H1 (cell line): ENCODE data around the gene TNFAIP2. TPM values are rescaled to one million over a fixed set of nuclear protein-coding genes. Genes with fewer than 3 reads are reported as not detected.

ENCODE experiments used
- HDAC2 ChIP-seq, 2 experiments: fragments of 300-600 bp in 1 of 2; sonication (generic) in 1 of 2; IDR thresholded peaks; 2 replicates each; pipeline ENCODE4 v1.6.1; 2011 to 2012; ENCODE audit warnings: low read depth in 2 of 2, low read length in 2 of 2, mild to moderate bottlenecking in 2 of 2, moderate library complexity in 2 of 2, borderline replicate concordance in 1 of 2, inconsistent platforms in 1 of 2
- RAD21 ChIP-seq, 2 experiments: IDR thresholded peaks in 1 of 2; conservative IDR thresholded peaks in 1 of 2; 2 replicates each; pipeline ENCODE4 v1.6.1; 2011; ENCODE audit warnings: low read depth in 2 of 2, low read length in 2 of 2, improper control_type of control experiment in 1 of 2, inconsistent platforms in 1 of 2, mild to moderate bottlenecking in 1 of 2, moderate library complexity in 1 of 2
- polyA plus RNA-seq, 7 experiments: library from polyadenylated mRNA; depleted of rRNA in 3 of 7; stranded (reverse) in 5 of 7; unstranded in 2 of 7; fragments of >200 nt in 5 of 7; fragments of 200-250 nt in 2 of 7; gene quantifications; 1 replicate in 5 of 7; 2 replicates in 1 of 7; 4 replicates in 1 of 7; pipeline versions ENCODE4 v1.2.1 to v1.2.3, GENCODE V29; 2011 to 2013; ENCODE audit warnings: missing spikeins in 2 of 7, mixed read lengths in 2 of 7
- total RNA-seq: library from RNA; stranded (reverse); fragmentation: NEBNext Ultra II Directional; extraction: Animal tissue kit (Norgen Biotek cat#: 25700); gene quantifications from 2 replicates; pipeline ENCODE4 v1.2.1, GENCODE V29; 2021
- TF ChIP-seq, protein P1 (sequence below): IDR thresholded peaks from 2 replicates; pipeline ENCODE4 v1.6.1; 2012; ENCODE audit warnings: inconsistent platforms

Gene TNFAIP2
- total and polyA plus RNA-seq, 2 of the 8 experiments (the other 6 are each of a cell fraction or from before 2014, with no cell fraction given): 28.3 to 34.5 TPM

DNA sequence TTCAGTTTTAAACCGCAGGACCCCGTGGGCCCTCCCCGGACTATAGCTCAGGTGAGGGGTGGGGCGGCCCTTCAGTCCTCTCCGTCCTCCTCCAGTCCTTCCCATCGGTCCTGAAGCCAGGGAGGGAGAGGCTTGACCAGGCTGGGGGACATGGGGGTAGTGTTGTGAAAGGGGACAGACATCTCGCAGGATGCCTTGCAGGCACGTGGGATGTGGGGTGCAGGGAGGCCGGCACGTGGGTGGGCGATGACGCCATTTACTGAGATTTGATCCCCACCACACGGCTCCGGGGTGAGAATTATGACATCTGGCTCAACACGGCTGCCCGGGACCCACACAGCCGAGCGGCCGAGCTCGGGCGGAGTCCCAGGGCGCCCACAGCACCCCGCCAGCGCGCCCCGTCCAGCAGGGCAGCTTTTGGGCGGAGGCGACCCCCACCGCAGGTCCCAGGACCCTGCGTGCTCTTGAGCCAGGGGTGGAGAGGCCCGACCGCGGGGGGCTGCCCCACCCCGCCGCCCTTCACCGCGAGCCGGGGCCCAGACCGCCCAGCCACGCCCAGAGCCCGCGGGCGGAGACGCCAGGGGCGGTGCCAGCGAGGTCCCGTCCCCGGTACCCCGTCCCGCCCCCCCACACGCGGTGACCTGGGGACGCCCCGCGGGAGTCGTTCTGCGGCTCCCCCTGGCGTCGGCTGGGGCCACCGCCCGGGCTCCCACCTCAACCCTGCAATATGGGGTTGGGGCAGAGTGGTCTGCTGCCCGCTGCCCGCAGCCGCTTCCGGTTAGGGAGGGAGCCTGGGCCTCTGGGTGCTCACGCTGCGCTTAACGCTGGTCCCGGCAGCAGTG, 32.0 kb upstream of the TNFAIP2 start (continued):
- TF ChIP-seq, protein P1, sequence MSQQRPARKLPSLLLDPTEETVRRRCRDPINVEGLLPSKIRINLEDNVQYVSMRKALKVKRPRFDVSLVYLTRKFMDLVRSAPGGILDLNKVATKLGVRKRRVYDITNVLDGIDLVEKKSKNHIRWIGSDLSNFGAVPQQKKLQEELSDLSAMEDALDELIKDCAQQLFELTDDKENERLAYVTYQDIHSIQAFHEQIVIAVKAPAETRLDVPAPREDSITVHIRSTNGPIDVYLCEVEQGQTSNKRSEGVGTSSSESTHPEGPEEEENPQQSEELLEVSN: 0 out of 2 replicates have a peak, but pooled peaks have one; percentile 17
- TF ChIP-seq HDAC2 (IDR thresholded peaks at IDR 0.05; ENCODE audit: borderline replicate concordance in 1 of 2, low read depth in 2 of 2, low read length in 2 of 2) (no peak), RAD21 (IDR thresholded peaks at IDR 0.05 in 1 of 2, conservative IDR thresholded peaks at IDR 0.05 in 1 of 2; ENCODE audit: low read depth in 2 of 2, low read length in 2 of 2) (peak in 1 of 2 experiments; percentile 32; a peak in 1 of 4 replicates)
